ENCODE results near the gene DMD. TPM values are rescaled to one million over a fixed set of nuclear protein-coding genes. Genes with fewer than 3 reads are reported as not detected.

DMD gene
- total RNA-seq, 1 experiment from 2014 or later = 47.2 TPM

DNA sequence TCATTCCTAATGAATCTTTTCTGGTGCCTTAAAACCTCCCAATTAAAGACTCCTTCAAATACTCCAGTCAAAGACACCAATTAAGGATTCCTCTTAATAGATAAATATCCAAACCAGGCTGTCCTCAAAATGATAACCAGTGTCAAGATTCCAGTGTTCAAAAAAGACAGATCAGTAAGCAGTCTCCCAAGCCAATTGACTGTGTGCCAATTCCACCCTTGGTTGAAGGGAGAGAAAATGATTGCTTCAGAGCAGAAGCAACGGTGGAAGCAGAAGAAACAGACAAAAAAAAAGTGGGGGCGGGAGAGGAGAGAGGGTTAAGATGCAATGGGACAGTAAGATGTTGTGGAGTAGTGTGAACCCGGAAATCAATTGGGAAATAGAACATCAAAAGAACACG lies 1923.5 kb downstream of the DMD start:
- no peaks in the 10 kb centered on the region for H3K4me1 Mint-ChIP-seq (ENCODE audit: low read depth, unreplicated experiment)
- no peak overlapping the region for H3K4me3 Mint-ChIP-seq (ENCODE audit: unreplicated experiment)
- ChIA-PET POLR2A (no interaction called here), CTCF (interaction anchor here (0.6 kb wide), 1 partner anchor 46 kb away, joined by 4 read pairs; no protein-coding TSS in a partner anchor)
- H3K27me3 Mint-ChIP-seq (ENCODE audit: insufficient read depth, unreplicated experiment) = no peaks in the 10 kb centered on the region
- Histone ChIP-seq H3K36me3 (ENCODE audit: control insufficient read depth, insufficient read depth, low read length) (no peaks in the 10 kb centered on the region), H3K27me3 (replicated peaks; ENCODE audit: control insufficient read depth, insufficient read depth, low read length) (no peaks in the 10 kb centered on the region), H3K4me1 (no peaks in the 10 kb centered on the region), H3K9me3 (no peaks in the 10 kb centered on the region), H3K4me3 (ENCODE audit: low read depth, low read length) (no peak overlapping the region)
- no peak overlapping the region for H3K27ac Mint-ChIP-seq (ENCODE audit: unreplicated experiment)
- TF ChIP-seq, protein P1, sequence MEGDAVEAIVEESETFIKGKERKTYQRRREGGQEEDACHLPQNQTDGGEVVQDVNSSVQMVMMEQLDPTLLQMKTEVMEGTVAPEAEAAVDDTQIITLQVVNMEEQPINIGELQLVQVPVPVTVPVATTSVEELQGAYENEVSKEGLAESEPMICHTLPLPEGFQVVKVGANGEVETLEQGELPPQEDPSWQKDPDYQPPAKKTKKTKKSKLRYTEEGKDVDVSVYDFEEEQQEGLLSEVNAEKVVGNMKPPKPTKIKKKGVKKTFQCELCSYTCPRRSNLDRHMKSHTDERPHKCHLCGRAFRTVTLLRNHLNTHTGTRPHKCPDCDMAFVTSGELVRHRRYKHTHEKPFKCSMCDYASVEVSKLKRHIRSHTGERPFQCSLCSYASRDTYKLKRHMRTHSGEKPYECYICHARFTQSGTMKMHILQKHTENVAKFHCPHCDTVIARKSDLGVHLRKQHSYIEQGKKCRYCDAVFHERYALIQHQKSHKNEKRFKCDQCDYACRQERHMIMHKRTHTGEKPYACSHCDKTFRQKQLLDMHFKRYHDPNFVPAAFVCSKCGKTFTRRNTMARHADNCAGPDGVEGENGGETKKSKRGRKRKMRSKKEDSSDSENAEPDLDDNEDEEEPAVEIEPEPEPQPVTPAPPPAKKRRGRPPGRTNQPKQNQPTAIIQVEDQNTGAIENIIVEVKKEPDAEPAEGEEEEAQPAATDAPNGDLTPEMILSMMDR (IDR thresholded peaks at IDR 0.05; ENCODE audit: insufficient read depth in 1 of 2, low read depth in 1 of 2, low read length in 1 of 2, severe bottlenecking in 1 of 2, unreplicated experiment in 1 of 2) = no peak
- no peak for DNase-seq
- H3K9me3 Mint-ChIP-seq (ENCODE audit: unreplicated experiment) = no peaks in the 10 kb centered on the region
- intact Hi-C loops (cut with micrococcal nuclease; ENCODE audit: unreplicated experiment) = no loop called here
- no peaks in the 10 kb centered on the region for H3K36me3 Mint-ChIP-seq (ENCODE audit: insufficient read depth, unreplicated experiment)
- BruUV-seq (replicated peaks) = no TSS peak

DNA sequence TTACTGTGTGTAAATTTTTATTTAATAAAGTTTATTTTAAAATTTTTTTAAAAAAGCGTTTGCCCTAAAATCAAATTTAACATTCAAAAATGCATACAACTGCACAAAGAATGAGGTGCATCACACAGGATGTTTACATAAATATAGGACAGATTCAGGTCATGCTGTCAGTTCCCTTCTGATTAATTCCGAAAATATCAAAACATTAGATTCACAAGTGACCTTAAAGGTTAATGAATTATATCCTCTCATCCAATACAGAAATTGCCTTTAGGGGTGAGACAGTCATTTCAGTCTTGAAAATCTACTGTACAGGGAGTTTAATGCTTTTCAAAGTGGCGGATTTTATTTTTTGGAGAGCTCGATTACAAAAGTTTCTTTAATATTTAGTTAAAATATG lies 1930.8 kb downstream of the DMD start:
- H3K9me3 ChIP-seq = no peaks in the 10 kb centered on the region
- Mint-ChIP-seq H3K36me3 (ENCODE audit: insufficient read depth, unreplicated experiment) (no peaks in the 10 kb centered on the region), H3K9me3 (ENCODE audit: unreplicated experiment) (no peaks in the 10 kb centered on the region), H3K27ac (ENCODE audit: unreplicated experiment) (no peak overlapping the region), H3K4me3 (ENCODE audit: unreplicated experiment) (no peak overlapping the region), H3K27me3 (ENCODE audit: insufficient read depth, unreplicated experiment) (no peaks in the 10 kb centered on the region), H3K4me1 (ENCODE audit: low read depth, unreplicated experiment) (no peaks in the 10 kb centered on the region)
- H3K36me3 ChIP-seq (ENCODE audit: control insufficient read depth, insufficient read depth, low read length) = no peaks in the 10 kb centered on the region
- intact Hi-C loops (cut with micrococcal nuclease; ENCODE audit: unreplicated experiment) = no loop called here
- no peak for DNase-seq
- no peaks in the 10 kb centered on the region for H3K4me1 ChIP-seq
- TF ChIP-seq, protein P1 (IDR thresholded peaks at IDR 0.05; ENCODE audit: insufficient read depth in 1 of 2, low read depth in 1 of 2, low read length in 1 of 2, severe bottlenecking in 1 of 2, unreplicated experiment in 1 of 2) = no peak
- ChIA-PET POLR2A (no interaction called here), CTCF (interaction anchor here (0.6 kb wide), 1 partner anchor 19 kb away, joined by 4 read pairs; no protein-coding TSS in a partner anchor)
- H3K27me3 ChIP-seq (replicated peaks; ENCODE audit: control insufficient read depth, insufficient read depth, low read length) = no peaks in the 10 kb centered on the region
- H3K4me3 ChIP-seq (ENCODE audit: low read depth, low read length) = no peak overlapping the region
- BruUV-seq (replicated peaks) = no TSS peak

DNA sequence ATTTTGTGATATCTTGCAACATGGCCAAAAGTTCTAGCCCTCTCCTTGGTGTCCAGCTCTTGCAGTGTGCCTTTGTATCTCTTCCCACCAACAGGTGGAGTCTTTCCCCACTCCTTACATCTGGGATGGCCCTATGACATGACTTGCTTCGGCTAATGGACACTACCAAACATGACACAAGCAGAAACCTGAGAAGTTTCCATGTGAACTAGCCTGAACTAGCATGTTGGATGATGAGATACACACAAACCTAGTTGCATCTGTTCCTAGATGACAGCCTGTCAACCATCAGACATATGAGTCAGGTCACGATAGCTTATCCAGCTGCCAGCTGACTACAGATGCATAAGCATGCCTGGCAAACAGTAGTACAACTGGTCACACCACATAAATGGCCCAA lies 1932.0 kb downstream of the DMD start:
- no TSS peak for BruUV-seq (replicated peaks)
- Mint-ChIP-seq H3K27ac (ENCODE audit: unreplicated experiment) (no peak overlapping the region), H3K4me3 (ENCODE audit: unreplicated experiment) (no peak overlapping the region), H3K9me3 (ENCODE audit: unreplicated experiment) (no peaks in the 10 kb centered on the region), H3K27me3 (ENCODE audit: insufficient read depth, unreplicated experiment) (no peaks in the 10 kb centered on the region), H3K36me3 (ENCODE audit: insufficient read depth, unreplicated experiment) (no peaks in the 10 kb centered on the region), H3K4me1 (ENCODE audit: low read depth, unreplicated experiment) (peaks cover 8% of the 10 kb centered on the region)
- TF ChIP-seq, protein P1 (IDR thresholded peaks at IDR 0.05; ENCODE audit: insufficient read depth in 1 of 2, low read depth in 1 of 2, low read length in 1 of 2, severe bottlenecking in 1 of 2, unreplicated experiment in 1 of 2) = peak; percentile 24 to 31
- Histone ChIP-seq H3K36me3 (ENCODE audit: control insufficient read depth, insufficient read depth, low read length) (no peaks in the 10 kb centered on the region), H3K27me3 (replicated peaks; ENCODE audit: control insufficient read depth, insufficient read depth, low read length) (no peaks in the 10 kb centered on the region), H3K4me3 (ENCODE audit: low read depth, low read length) (no peak overlapping the region), H3K4me1 (no peaks in the 10 kb centered on the region), H3K9me3 (no peaks in the 10 kb centered on the region)
- DNase-seq = peak; percentile 20 to 32
- ChIA-PET POLR2A (no interaction called here), CTCF (interaction anchor here (0.6 to 1.1 kb wide), 2 partner anchors 83 to 147 kb away, joined by 3 to 7 read pairs; no protein-coding TSS in a partner anchor)
- intact Hi-C loops (cut with micrococcal nuclease; ENCODE audit: unreplicated experiment) = loop anchor here (1.0 to 10.0 kb wide), 3 partner anchors 145 to 379 kb away; no protein-coding TSS in a partner anchor

Measured in Caco-2 (cell line).